ENCODE data around the gene LEF1.

Gene LEF1

DNA sequence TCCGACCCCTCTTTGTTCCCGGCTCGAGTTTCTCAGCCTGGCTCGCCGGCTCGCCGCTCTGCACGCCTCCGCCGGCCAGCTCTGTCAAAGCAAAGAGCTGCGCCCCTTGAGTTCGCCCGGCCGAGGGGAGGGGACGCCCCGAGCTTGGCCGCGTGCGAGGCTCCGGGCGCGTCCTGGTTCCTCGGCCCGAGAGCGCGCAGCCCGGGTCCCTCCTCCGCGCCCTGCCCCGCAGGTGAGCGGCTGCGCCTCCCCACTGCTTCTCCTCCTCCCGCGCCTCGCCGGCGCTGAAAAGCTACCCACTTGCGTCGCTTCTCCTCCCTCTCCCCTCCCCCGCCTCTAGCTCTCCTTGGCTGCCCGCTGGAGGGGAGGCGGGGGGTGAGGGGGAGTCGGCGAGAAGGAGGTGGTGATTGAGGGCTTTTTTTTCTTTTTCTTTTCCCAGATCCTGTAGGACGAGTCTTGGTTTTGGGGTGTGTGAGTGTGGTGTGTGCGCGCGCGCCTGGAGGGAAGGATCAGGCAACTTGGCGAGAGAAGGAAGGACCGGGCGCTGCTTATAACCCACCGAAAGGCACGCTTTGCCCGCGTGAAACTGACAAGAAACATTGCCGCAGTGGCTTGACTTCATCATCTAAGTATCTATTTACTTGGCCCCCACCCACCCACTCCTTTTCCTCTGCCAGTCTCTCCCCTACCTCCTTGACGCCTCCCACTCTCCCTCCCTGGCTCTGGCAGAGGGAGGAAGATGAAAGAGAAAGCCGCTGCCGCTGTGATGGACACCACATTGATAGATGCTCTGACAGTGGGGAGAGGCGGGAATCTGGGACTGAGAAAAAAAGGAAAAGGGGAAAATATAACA is at the start of gene LEF1:
Gene LEF1, minus strand, starts transcription at position 262 of the 853 bp plus-strand sequence. CDS start 1,165 bp downstream, outside the sequence.
- DNase-seq (ENCODE audit: low read depth in 2 of 3, low spot score in 2 of 3) = peak; percentile 37 to 45 (median 43)

DNA sequence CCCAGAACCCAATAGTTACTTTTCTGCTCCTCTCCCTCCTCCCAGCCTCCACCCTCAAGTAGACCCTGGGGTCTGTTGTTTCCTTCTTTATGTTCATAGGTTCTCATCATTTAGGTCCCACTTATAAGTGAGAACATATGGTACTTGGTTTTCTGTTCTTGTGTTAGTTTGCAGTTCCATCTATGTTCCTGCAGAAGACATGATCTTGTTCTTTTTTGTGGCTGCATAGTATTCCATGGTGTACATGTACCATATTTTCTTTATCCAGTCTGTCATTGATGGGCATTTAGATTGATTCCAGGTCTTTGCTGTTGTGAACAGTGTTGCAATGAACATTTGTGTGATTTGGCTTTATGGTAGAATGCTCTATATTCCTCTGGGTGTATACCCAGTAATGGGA is 47.8 kb upstream of the LEF1 start:
- DNase-seq (ENCODE audit: low read depth in 2 of 3, low spot score in 2 of 3) = no peak

DNA sequence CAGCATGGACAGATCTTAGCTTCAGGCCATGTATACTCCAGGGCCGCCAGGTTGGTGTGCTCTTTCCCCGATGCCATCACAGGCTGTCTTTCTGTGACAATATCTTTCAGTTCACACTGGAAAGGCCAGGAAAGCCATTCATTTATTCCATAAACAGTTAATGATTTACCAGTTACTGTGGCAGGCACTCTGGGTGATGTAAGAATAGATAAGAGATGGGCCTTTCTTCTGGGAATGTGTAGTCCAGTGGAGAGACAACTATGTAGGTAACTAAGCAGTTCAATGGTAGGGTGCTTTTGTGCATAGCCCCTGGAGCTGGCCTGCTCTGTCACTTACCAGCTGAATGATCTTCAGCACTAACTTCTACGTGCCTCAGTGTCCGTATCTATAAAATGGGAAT is 46.3 kb upstream of the LEF1 start:
- DNase-seq (ENCODE audit: low read depth in 2 of 3, low spot score in 2 of 3) = no peak

DNA sequence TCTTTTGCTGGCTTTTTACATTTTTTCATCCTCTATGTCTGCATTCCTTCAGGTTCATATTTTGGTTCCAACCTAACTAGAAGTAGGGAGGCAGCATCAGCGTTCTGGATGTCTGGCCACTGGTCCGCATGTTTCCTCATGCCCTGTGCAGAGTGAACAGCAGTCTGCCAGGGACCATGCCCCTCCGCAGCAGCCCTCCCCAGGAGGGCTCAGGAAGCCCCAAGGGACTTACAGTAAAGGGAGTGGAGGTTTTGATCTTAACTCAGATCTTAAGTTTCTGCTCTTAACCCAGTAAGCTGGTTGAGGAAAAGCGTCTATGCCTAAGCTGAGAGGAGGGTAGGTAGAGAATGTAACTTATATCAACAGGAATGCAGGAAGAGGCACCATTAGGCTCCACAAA is 45.0 kb upstream of the LEF1 start:
- DNase-seq (ENCODE audit: low read depth in 2 of 3, low spot score in 2 of 3) = no peak

DNA sequence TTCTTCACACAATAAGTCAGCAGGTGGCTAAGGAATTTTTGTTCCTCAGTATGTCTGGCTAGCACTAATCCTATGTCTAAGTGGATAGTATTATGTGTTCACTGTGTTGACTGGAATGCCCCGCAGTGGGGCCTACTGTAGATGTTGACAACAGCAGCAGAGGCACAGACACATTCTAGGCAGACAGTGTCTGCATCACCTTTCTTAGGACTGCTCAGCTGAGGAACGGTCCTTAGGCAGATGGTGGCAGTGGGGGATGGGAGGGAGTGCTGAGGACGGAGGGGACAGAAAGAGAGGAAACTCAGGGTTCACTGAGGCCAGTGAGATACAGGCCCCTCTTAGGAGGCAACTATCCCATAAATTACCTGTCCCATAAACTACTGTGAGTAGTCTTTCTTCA is 44.6 kb upstream of the LEF1 start:
- DNase-seq (ENCODE audit: low read depth in 2 of 3, low spot score in 2 of 3) = no peak

DNA sequence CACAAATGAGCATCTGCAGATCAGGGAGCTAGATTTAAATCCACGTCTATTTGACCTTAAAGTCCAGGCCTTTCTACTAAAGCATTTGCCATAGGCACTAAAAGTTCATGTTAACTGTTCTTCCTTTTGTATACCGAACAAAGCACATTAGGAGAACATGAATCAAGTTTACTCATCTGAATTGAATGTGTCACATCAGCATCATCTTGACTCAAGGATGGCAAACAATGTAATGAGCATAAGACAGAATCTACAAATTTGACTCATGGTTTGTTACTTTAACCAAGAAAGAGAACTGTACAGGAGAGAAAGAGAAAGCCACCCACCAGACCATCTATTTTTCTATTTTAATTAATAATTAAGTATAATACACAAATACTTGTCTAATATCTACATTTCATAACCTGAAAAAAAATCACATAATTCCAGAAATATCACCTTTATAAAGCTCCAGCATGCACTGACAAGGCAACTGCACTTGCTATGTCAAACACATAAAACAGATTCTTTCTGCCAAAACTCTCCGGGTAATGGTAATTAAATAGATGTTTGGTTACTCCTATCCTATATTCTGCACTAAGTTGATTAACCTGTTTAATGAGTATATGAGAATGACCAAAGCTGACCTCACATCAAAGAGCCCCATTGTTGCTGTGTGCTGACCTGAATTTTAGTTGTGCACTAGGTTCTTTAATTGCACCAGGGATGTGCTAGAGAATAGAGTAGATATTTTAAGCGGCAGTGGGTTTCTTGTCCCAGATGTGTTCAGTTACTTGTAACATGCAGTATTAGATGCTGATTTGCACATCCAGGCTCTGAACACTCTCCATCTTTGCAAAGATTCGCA is 42.5 kb upstream of the LEF1 start:
- DNase-seq (ENCODE audit: low read depth in 2 of 3, low spot score in 2 of 3) = no peak

DNA sequence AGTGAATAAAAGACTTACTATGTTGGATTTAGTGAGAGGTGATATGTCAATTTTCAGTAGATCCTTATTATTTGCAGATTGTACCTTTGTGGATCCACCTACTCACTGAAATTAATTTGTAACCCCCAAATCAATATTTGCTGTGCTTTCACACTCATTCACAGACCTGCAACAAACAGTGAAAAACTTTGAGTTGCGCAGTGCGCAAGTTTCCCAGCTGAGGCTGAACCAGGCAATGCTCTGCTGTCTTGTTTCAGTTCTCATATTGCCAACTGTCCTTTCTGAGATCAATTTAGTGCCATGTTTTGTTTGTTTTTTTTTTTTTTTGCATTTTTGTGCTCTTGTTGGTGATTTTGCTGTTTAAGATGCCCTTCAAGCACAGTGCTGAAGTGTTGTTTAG is 40.8 kb upstream of the LEF1 start:
- DNase-seq (ENCODE audit: low read depth in 2 of 3, low spot score in 2 of 3) = no peak

DNA sequence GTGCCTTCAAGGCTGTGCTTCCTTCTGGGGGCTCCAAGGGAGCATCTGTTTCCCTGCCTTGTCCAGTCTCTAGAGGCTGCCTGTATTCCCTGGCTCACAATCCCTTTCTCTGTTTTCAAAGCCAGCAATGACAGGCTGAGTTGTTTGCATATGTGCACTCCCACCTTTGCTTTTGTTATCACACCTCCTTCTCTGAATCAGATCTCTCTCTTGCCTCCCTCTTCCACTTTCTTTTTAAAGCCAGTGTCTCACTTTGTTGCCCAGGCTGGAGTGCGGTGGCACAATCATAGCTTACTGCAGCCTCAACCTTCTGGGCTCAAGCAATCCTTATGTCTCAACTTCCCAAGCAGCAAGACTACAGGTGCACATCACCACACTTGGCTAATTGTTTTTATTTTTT is 37.1 kb upstream of the LEF1 start:
- no peak for DNase-seq (ENCODE audit: low read depth in 2 of 3, low spot score in 2 of 3)

DNA sequence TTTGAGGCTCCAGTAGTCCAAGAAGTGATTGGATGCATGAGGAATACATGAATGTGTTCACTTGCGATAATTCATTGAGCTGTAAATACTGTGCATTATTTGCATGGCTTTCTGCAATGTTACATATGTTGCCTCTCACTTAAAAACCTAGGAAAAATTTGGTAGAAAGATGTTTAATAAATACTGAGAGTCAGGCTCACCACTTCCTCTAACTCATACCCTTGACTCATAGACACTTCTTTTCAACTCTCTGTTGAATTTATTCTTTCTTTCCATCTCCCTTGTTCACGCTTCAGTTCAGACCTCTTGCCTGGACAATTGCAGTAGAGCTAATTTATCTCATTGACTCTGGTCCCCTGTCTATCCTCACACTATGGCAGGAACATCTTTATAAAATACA is 35.8 kb upstream of the LEF1 start:
- DNase-seq (ENCODE audit: low read depth in 2 of 3, low spot score in 2 of 3) = no peak

DNA sequence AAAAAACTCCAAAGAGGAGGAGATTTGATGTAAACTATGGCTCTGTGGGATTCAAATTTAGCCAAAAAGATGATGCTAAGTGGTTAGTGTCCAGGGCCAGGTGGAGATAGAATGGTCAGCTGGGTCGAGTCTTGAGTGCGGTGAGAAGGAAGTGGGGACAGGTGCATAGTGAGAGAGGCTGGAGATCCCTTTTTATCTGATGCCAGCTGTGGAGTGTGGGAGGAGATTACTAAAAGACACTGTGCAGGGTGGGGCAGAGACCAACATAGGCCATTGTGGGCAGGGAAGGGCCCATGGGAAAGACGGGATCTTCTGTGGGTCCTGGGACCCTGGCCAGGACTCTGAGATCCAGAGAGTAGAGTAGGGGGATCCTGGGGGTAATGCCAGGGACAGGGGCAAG is 34.6 kb upstream of the LEF1 start:
- DNase-seq (ENCODE audit: low read depth in 2 of 3, low spot score in 2 of 3) = no peak

DNA sequence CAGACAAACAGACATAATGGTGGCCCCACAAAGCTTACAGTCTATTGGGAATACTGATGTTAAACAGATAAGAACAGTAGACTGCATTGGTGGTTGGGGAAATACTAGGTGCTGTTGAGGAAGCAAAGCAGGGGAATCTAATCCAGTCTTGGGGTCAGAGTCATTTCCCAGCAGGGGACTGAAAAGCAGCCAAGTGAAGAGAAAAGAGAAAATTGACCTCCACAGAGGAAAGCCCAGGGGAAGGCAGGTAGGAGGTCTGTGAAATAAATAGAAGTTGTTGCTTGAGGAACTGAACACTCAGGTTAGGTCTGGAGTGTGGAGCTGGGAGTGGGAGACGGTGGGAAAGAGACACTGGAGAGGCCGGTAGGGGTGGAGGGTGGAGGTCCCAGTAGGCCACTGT is 33.0 kb upstream of the LEF1 start:
- no peak for DNase-seq (ENCODE audit: low read depth in 2 of 3, low spot score in 2 of 3)

DNA sequence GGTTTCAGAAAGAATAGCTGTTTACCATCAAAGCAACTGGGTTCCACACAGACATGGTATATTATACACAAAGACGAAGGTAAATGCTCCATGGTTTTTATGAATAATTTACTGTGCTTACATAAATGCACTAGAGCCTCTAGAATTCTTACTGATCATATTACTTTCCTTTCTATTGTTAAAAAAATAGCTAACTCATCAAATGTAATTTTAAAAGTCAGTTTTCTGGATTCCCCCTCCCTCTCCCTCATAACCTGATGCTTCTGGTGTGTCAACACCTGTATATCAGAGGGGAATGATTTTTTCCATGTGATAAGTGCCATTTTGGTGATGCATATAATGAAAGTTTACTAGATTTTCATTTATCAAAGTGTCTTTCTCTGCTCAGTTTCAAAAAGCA is 31.1 kb upstream of the LEF1 start:
- no peak for DNase-seq (ENCODE audit: low read depth in 2 of 3, low spot score in 2 of 3)

DNA sequence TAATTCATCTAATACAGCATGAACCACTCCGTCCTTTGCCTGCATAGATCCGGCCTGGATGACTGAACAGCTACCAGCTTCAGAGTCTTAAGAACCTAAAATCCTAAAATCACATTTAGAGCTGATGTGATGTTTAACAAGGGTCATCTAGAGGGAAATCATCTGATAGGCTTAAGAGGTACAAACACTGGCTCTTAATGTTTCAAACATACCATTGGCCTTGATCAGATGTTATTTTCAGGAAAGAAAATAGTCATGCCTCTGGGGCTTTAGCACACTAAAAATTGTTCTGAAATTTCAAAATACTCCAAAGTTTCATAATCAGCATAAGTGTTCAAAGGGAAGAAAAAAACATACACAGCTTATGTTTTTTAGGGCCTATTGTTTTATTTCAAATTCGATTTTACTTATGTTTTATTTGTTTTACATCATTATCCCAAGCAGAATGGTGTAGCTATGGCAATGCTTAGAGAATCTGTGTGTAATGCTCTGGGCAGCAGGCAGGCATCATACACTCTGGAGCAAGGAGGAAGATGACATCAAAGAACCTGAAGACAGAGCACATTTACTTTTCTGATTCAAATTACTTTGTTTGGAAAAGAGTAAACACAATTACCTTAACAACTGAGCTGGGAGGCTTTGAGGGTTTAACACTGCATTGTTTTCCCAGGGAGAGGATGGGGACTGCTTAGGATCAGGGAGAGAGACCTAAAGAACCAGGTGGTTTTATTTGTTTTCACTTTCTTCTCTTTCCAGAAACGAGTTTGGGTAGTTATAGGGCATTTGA is 25.3 kb upstream of the LEF1 start:
- no peak for DNase-seq (ENCODE audit: low read depth in 2 of 3, low spot score in 2 of 3)

DNA sequence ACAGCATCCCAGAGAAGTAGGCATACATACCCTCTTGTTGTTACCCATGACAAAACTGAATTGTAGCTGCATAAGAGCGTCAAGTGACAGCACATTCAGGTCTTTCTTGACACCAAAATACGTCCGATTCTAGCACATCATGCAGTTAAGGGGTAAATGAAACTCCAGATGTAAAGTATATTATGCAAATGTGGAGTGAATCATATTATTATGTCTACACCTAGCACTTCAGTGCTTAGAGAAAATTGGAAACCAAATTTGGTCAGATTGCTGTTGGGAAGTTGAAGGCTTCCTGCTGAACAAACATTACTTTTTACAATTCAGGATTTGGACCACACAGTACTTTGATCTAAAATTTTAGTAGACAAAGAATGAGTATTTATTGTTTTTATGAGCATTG is 24.2 kb upstream of the LEF1 start:
- DNase-seq (ENCODE audit: low read depth in 2 of 3, low spot score in 2 of 3) = no peak

DNA sequence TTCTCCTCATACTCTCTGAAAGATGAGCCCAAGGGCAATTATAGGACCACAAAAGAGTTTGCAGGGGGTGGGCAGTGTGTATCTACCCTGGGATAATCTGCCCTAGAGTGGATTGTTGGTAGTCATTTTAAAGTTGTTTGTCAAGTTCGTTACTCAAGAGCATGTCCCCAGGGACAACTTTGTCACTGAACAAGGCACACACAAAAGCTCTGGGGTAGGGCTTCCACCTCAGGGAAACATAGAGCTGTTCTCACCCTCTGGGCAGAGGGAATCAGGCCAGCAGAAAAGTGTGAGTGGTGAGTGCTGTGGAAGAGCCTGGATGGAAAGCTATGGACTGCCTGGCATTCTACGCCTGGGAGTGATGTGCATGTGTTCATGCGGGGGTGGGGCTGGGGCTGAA is 23.3 kb upstream of the LEF1 start:
- no peak for DNase-seq (ENCODE audit: low read depth in 2 of 3, low spot score in 2 of 3)

DNA sequence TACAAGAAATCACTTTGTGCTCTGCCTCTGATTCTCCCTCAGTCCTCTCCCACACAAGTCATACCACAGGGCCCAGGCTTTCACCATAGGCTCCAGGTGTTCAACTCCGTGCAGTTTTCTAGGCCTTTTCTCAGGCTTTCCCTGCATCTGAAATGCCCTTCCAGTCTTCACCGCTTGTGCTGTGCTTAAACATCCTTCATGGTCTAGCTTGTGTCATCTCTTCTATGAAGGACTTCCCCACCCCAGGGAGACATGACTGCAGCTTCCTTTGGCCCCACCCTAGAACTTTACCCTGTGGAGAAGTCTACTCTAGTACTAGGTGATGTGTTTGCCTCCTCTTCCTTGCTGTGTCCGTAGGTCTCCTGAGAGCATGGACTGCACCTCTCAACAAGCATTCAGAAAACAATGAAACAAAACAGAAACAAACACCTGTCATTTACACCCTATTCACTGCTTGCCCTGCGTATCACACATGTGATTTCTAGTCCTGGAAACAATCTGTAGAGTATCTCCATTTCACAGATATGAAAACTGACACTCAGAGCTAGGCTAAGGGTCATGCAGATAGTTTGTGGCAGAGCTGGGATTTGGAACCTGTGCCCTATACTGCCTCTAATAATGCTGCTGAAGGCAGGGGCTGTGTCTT is 22.7 kb upstream of the LEF1 start:
- DNase-seq (ENCODE audit: low read depth in 2 of 3, low spot score in 2 of 3) = no peak

DNA sequence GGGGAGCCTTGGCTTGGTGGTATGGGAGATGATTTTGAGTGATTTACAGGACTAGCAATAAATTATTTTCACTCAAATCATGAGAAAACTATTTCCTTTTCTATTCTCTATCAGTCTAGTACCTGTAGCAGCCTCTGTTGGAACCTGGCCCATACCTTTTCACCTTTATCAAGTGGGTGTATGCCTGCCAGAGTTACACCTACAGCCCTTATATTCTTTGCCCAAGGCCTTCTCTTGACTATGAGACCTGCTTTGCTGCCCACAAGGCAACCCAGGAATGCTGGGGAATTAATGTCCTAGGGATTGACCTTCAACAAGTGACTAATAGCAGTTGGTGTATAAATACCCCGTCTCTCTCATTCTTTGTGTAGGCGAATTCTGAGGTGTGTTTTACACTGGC is 20.0 kb upstream of the LEF1 start:
- no peak for DNase-seq (ENCODE audit: low read depth in 2 of 3, low spot score in 2 of 3)

DNA sequence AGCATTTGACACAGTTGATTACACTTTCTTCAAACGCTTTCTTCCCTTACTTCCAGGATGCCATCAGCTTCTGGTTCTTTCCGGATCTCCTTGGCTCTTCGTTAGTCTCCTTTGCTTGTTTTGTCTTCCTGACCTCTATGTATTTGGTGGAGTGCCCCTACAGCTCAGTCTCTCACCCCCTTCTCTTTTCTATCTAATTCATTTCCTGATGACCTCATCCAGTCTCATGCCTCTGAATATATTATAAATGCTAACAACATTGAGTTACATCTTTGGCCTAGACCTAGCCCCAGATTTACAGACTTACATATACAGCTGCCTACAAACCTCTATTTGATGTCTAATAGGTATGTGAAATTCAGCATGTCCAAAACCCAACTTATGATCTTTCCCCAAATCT is 16.5 kb upstream of the LEF1 start:
- no peak for DNase-seq (ENCODE audit: low read depth in 2 of 3, low spot score in 2 of 3)

DNA sequence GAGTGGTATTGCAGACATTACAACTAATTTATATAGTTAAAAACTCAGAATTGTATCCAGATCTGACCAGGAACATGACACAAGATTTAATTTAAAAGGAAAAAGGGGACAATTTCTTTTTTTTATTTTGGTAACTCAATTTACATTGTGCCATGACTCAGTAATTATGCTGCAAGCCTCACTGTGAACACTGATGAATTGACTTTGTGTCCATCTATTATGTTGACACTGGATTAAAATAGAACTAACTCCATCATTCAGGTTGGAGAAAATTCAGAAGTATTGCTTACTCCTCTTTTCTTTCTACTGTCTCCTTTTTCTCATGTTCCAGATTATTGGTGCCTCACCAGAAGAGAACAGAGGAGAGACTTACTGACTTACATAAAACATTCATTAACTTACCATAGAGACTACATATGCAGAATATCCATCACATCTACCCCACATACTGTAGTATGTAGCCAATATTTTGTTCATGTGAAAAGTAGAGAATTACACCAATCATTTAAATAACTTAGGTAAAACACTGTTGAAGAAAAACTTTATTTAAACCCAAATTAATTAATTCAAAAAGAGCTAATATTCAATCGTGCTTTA is 15.8 kb upstream of the LEF1 start:
- no peak for DNase-seq (ENCODE audit: low read depth in 2 of 3, low spot score in 2 of 3)

DNA sequence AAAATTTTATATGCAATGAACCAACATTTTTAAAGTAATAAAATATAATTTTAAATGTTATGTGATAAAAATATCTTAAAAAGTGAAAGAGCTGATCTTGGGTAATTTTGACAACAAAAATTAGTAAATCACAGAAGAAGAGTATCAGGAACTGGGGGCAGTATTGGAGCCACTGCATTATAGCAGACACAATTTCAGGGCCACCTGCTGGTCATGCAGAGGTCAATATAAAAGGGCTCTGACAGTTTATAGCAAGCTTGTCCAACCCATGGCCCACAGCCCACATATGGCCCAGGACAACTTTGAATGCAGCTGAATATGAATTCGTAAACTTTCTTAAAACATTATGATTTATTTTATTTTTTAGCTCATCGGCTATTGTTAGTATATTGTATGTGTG is 13.0 kb upstream of the LEF1 start:
- DNase-seq (ENCODE audit: low read depth in 2 of 3, low spot score in 2 of 3) = no peak

DNA sequence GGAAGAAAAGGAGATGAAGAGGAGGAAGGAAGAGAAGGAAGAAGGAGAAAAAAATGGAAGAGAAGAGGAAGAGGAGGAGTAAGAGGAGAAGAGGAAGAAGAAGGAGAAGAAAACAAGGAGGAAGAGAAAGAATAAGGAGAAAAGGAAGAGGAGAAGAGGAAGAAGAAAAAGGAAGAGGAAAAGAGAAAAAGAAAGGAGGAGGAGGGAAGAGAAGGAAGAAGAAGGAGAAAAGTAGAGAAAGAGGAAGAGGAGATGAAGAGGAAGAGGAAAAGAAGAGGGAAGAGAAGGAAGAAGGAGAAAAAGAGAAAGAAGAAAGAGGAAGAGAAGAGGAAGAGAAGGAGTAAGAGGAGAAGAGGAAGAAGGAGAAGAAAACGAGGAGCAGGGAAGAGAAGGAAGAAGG is 11.8 kb upstream of the LEF1 start:
- DNase-seq (ENCODE audit: low read depth in 2 of 3, low spot score in 2 of 3) = no peak

Measured in activated CD8-positive, alpha-beta memory T cell treated with anti-CD3 and anti-CD28 coated beads for 48 hours (primary cell).